K562 (cell line): ENCODE data around the gene TALDO1. TPM values are rescaled to one million over a fixed set of nuclear protein-coding genes. Genes with fewer than 3 reads are reported as not detected.

Experiments used
- ADNP ChIP-seq: fragments of 200-800 bp; sonication (Bioruptor generic); IDR thresholded peaks from 2 replicates; pipeline ENCODE4 v1.6.1; 2016; ENCODE audit warnings: missing genetic modification characterization, missing compliant biosample characterization
- ATF1 ChIP-seq, 2 experiments: fragments of 450-650 bp in 1 of 2; IDR thresholded peaks; 2 replicates each; pipeline ENCODE4 v1.6.1; 2016; ENCODE audit warnings: missing compliant biosample characterization in 1 of 2, missing genetic modification characterization in 1 of 2
- EP400 ChIP-seq: fragments of 450-650 bp; IDR thresholded peaks from 2 replicates; pipeline ENCODE4 v1.6.1; 2017; ENCODE audit warnings: antibody characterized with exemption, mild to moderate bottlenecking, moderate library complexity
- FOXA1 ChIP-seq: fragments of 450-650 bp; IDR thresholded peaks from 2 replicates; pipeline ENCODE4 v1.6.1; 2016; ENCODE audit warnings: mild to moderate bottlenecking, borderline replicate concordance
- NFXL1 ChIP-seq: fragments of 450-650 bp; formaldehyde crosslinking; IDR thresholded peaks from 2 replicates; pipeline ENCODE4 v1.4.0; 2021; ENCODE audit warnings: mild to moderate bottlenecking
- NFYB ChIP-seq: IDR thresholded peaks from 2 replicates; pipeline ENCODE4 v1.6.1; 2011; ENCODE audit warnings: mild to moderate bottlenecking, moderate library complexity; ENCODE audit not compliant: insufficient read length; ENCODE audit errors: extremely low read depth
- NR1H2 ChIP-seq: sonication (generic); formaldehyde crosslinking; IDR thresholded peaks from 2 replicates; pipeline ENCODE4 v1.4.0; 2020; ENCODE audit warnings: mild to moderate bottlenecking, missing genetic modification reagents
- PPARD ChIP-seq: fragments of 250-450 bp; sonication (Bioruptor Pico); IDR thresholded peaks from 2 replicates; pipeline ENCODE4 v1.8.0; 2022; ENCODE audit warnings: inconsistent platforms, mild to moderate bottlenecking, moderate library complexity
- PTBP1 ChIP-seq: fragments of 200-400 bp; formaldehyde crosslinking; IDR thresholded peaks from 2 replicates; pipeline ENCODE4 v1.6.1; 2017; ENCODE audit warnings: low read depth, low read length
- RFX1 ChIP-seq: fragments of 450-650 bp; IDR thresholded peaks from 2 replicates; pipeline ENCODE4 v1.6.1; 2016; ENCODE audit warnings: mild to moderate bottlenecking, moderate library complexity
- SAP30 ChIP-seq: fragments of 200-600 bp; sonication (generic); IDR thresholded peaks from 2 replicates; pipeline ENCODE4 v1.6.1; 2012; ENCODE audit warnings: borderline replicate concordance, low read depth, mild to moderate bottlenecking, moderate library complexity, low read length, control low read depth, inconsistent platforms; ENCODE audit not compliant: insufficient read depth, poor library complexity, severe bottlenecking
- SNRNP70 ChIP-seq: fragments of 200-400 bp; formaldehyde crosslinking; optimal IDR thresholded peaks from 2 replicates; pipeline ENCODE3; 2017; ENCODE audit warnings: low read depth, low read length
- TGIF2 ChIP-seq: sonication (generic); formaldehyde crosslinking; IDR thresholded peaks from 2 replicates; pipeline ENCODE4 v1.8.1; 2022; ENCODE audit warnings: mild to moderate bottlenecking, missing genetic modification reagents, moderate library complexity
- U2AF2 ChIP-seq: fragments of 200-400 bp; formaldehyde crosslinking; optimal IDR thresholded peaks from 2 replicates; pipeline ENCODE3; 2017; ENCODE audit warnings: low read depth, mild to moderate bottlenecking, low read length
- ZKSCAN8 ChIP-seq: fragments of 200-800 bp; sonication (Bioruptor generic); IDR thresholded peaks from 2 replicates; pipeline ENCODE4 v1.6.1; 2016; ENCODE audit warnings: missing genetic modification characterization, missing compliant biosample characterization
- ZNF140 ChIP-seq: fragments of 250-450 bp; sonication (Bioruptor Pico); IDR thresholded peaks from 2 replicates; pipeline ENCODE4 v1.8.0; 2021; ENCODE audit warnings: moderate library complexity, mild to moderate bottlenecking, inconsistent platforms
- ZNF431 ChIP-seq: sonication (generic); formaldehyde crosslinking; IDR thresholded peaks from 2 replicates; pipeline ENCODE4 v1.8.0; 2022; ENCODE audit warnings: mild to moderate bottlenecking, missing genetic modification reagents
- ZNF644 ChIP-seq: fragments of 200-800 bp; sonication (Bioruptor generic); IDR thresholded peaks from 2 replicates; pipeline ENCODE4 v1.6.1; 2016; ENCODE audit warnings: low read depth, missing genetic modification characterization, missing compliant biosample characterization
- ZNF79 ChIP-seq: fragments of 250-450 bp; sonication (Bioruptor Pico); IDR thresholded peaks from 2 replicates; pipeline ENCODE4 v1.4.0; 2020; ENCODE audit warnings: low read depth, mild to moderate bottlenecking, moderate library complexity
- polyA plus RNA-seq, 8 experiments: library from polyadenylated mRNA; depleted of rRNA in 4 of 8; stranded (reverse) in 5 of 8; unstranded in 3 of 8; fragments of >200 nt; fragmentation: Nextera tagmentation in 2 of 8; fragmentation: Illumina TruSeq in 1 of 8; extraction: Ambion mirVana in 2 of 8; extraction: Trizol in 1 of 8; gene quantifications; 2 replicates each; pipeline versions ENCODE4 v1.2.1 to v1.2.3, GENCODE V29; 2011 to 2014; ENCODE audit warnings: inconsistent platforms in 1 of 8, missing spikeins in 1 of 8
- total RNA-seq, 7 experiments: library from RNA; depleted of rRNA in 6 of 7; stranded (reverse); fragments of >200 nt in 6 of 7; fragmentation: Illumina TruSeq in 2 of 7; extraction: Trizol in 2 of 7; gene quantifications; 2 replicates each; pipeline versions ENCODE4 v1.2.1 to v1.2.3, GENCODE V29; 2011 to 2021; ENCODE audit warnings: low replicate concordance in 1 of 7
- TF ChIP-seq, protein P1 (sequence below): sonication (generic); formaldehyde crosslinking; IDR thresholded peaks from 2 replicates; pipeline ENCODE4 v1.8.1; 2023; ENCODE audit warnings: mild to moderate bottlenecking, missing genetic modification reagents
- TF ChIP-seq, protein P2 (sequence below): fragments of 250-450 bp; sonication (Bioruptor Pico); IDR thresholded peaks from 2 replicates; pipeline ENCODE4 v1.4.0; 2020; ENCODE audit warnings: mild to moderate bottlenecking, moderate library complexity
- TF ChIP-seq, protein P3 (sequence below), 2 experiments: fragments of 250-450 bp in 1 of 2; fragments of 450-650 bp in 1 of 2; sonication (Bioruptor Pico) in 1 of 2; IDR thresholded peaks; 2 replicates each; pipeline versions ENCODE4 v1.6.1 to v1.8.0; 2016 to 2021; ENCODE audit warnings: mild to moderate bottlenecking in 2 of 2, moderate library complexity in 2 of 2, missing compliant biosample characterization in 1 of 2, missing genetic modification characterization in 1 of 2
- TF ChIP-seq, protein P4 (sequence below): sonication (generic); formaldehyde crosslinking; IDR thresholded peaks from 2 replicates; pipeline ENCODE4 v1.8.1; 2023; ENCODE audit warnings: mild to moderate bottlenecking, missing genetic modification reagents, moderate library complexity

Gene TALDO1
- total and polyA plus RNA-seq, 9 of the 15 experiments (the other 6 are each of a cell fraction or from before 2014, with no cell fraction given): 260 to 541 (median 441) TPM

DNA sequence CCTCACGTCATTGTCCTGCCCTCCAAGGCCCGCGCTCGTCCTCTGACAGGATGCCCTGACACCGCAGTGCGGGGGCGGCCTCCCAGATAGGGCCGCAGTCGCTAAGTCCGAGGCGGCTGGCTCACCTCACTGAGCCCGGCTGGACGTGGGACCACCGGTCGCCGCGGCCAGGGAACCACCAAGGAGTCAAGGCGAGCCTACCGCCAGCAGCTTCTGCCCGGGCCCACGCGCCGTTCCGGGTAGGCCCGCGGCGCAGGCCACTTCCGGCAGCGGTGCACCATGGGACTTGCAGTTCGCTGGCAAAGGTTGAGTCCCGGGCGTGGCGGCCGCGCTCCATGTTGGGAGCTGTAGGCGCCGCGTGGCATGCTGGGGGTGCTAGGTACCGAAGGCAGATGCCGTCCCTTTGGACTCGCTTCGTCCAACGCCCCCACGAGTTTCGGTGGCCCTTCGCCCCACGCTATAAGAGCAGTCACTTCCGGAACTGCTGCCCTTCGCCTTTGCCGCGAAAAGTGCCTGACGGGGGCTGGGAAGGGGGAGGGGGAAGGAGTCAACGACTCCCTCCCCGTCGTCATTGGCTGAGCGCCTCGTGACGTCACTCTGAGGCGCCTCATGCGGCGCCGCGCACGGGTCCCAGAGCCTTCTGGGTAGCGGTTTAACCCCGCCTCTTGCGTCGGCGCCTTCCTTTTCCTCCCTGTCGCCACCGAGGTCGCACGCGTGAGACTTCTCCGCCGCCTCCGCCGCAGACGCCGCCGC lies 62.2 kb downstream of the TALDO1 start, which contains the start of gene RPLP2 (continued):
- TF ChIP-seq, protein P1, sequence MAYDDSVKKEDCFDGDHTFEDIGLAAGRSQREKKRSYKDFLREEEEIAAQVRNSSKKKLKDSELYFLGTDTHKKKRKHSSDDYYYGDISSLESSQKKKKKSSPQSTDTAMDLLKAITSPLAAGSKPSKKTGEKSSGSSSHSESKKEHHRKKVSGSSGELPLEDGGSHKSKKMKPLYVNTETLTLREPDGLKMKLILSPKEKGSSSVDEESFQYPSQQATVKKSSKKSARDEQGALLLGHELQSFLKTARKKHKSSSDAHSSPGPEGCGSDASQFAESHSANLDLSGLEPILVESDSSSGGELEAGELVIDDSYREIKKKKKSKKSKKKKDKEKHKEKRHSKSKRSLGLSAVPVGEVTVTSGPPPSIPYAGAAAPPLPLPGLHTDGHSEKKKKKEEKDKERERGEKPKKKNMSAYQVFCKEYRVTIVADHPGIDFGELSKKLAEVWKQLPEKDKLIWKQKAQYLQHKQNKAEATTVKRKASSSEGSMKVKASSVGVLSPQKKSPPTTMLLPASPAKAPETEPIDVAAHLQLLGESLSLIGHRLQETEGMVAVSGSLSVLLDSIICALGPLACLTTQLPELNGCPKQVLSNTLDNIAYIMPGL (CRISPR knock-in tag): 0 out of 2 replicates have a peak, but pooled peaks have one; percentile 30
- no peak for TF ChIP-seq NFXL1 (CRISPR knock-in tag)
- TF ChIP-seq PPARD: no peak
- TF ChIP-seq ZNF644: peak; percentile 84
- TF ChIP-seq PTBP1: no peak; the same call in 1 of the 2 replicates
- TF ChIP-seq, protein P2, sequence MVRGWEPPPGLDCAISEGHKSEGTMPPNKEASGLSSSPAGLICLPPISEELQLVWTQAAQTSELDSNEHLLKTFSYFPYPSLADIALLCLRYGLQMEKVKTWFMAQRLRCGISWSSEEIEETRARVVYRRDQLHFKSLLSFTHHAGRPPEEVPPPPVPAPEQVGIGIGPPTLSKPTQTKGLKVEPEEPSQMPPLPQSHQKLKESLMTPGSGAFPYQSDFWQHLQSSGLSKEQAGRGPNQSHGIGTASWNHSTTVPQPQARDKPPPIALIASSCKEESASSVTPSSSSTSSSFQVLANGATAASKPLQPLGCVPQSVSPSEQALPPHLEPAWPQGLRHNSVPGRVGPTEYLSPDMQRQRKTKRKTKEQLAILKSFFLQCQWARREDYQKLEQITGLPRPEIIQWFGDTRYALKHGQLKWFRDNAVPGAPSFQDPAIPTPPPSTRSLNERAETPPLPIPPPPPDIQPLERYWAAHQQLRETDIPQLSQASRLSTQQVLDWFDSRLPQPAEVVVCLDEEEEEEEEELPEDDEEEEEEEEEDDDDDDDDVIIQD: no peak
- TF ChIP-seq ZNF431 (CRISPR knock-in tag): no peak; the same call in 1 of the 2 replicates
- TF ChIP-seq NFYB: peak; percentile 91
- TF ChIP-seq TGIF2 (CRISPR knock-in tag): peak; percentile 49; the same call in 1 of the 2 replicates
- TF ChIP-seq U2AF2: no peak
- TF ChIP-seq SAP30: peak; percentile 86
- no peak for TF ChIP-seq ZNF140 (CRISPR knock-in tag)
- TF ChIP-seq EP400: peak; percentile 99
- TF ChIP-seq NR1H2 (CRISPR knock-in tag): no peak; the same call in none of the 2 replicates
- TF ChIP-seq, protein P3, sequence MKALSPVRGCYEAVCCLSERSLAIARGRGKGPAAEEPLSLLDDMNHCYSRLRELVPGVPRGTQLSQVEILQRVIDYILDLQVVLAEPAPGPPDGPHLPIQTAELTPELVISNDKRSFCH (CRISPR knock-in tag; IDR thresholded peaks at IDR 0.05): no peak
- TF ChIP-seq, protein P3 (tag; IDR thresholded peaks at IDR 0.05): peak; percentile 95
- TF ChIP-seq FOXA1: no peak
- TF ChIP-seq ADNP (tag): no peak
- no peak for TF ChIP-seq SNRNP70
- no peak for TF ChIP-seq RFX1
- TF ChIP-seq, protein P4, sequence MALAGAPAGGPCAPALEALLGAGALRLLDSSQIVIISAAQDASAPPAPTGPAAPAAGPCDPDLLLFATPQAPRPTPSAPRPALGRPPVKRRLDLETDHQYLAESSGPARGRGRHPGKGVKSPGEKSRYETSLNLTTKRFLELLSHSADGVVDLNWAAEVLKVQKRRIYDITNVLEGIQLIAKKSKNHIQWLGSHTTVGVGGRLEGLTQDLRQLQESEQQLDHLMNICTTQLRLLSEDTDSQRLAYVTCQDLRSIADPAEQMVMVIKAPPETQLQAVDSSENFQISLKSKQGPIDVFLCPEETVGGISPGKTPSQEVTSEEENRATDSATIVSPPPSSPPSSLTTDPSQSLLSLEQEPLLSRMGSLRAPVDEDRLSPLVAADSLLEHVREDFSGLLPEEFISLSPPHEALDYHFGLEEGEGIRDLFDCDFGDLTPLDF: peak; percentile 5
- TF ChIP-seq ZNF79 (CRISPR knock-in tag): no peak
- TF ChIP-seq ZKSCAN8 (CRISPR knock-in tag): no peak
- TF ChIP-seq ATF1 (CRISPR knock-in tag; IDR thresholded peaks at IDR 0.05): peak; percentile 98
- TF ChIP-seq ATF1 (tag; IDR thresholded peaks at IDR 0.05): peak; percentile 100
